HG02943 (cell line): Measurements from ENCODE around the gene GSTM3.
"Not testable (repeated sequence)": the region's sequence is repeated elsewhere in the genome, so short reads cannot be mapped to it uniquely, and the experiment has no call there.

Source experiments
- ATAC-seq: cut with Tn5 transposase; IDR thresholded peaks from one replicate; pipeline ENCODE4 v1.9.1; 2021; ENCODE audit warnings: mild to moderate bottlenecking, low read depth, moderate library complexity; ENCODE audit not compliant: unreplicated experiment

The GSTM3 gene

GRCh38 chr1:109732390-109732881, 8.4 kb downstream of the GSTM3 start:
- ATAC-seq, result no peak

GRCh38 chr1:109730666-109731065, 10.2 kb downstream of the GSTM3 start:
- ATAC-seq, result no peak

- no peak for ATAC-seq
These were observed 12.0 kb downstream of the GSTM3 start for GRCh38 chr1:109728870-109729269.

DNA sequence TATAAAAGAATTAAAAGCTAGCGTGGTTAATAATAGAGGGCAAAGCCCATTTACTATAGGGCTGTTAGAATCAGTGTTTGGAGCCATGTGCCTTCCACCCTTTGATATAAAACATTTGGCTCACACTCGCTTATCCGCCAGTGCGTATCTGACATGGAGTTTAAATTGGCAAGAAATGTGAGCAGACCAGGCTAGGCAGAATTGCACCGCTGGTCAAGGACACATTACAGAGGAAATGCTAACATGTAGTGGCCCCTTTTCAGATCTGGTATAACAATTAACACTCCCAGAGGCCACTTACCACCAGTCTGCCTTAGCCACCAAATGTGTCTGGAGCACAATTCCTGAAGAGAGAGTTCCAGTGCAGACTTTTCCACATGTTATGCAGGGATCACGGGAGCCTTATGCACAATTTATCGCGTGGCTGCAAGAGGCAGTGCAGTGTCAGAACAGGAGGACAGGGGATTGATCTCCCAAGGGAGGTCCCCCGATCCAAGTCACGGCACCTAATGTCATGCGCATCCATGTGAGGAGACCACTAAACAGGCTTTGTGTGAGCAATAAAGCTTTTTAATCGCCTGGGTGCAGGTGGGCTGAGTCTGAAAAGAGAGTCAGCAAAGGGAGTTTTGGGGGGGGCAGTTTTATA, 14.0 kb downstream of the GSTM3 start:
- ATAC-seq, result no peak

- ATAC-seq, result no peak
These were observed 14.8 kb downstream of the GSTM3 start for GRCh38 chr1:109726007-109726406.

- no peak for ATAC-seq
These were observed 15.3 kb downstream of the GSTM3 start for GRCh38 chr1:109725510-109725909.

- ATAC-seq, result no peak
These were observed 15.9 kb downstream of the GSTM3 start for GRCh38 chr1:109724933-109725332.

- no peak for ATAC-seq
These were observed 17.7 kb downstream of the GSTM3 start for GRCh38 chr1:109722908-109723691.

DNA sequence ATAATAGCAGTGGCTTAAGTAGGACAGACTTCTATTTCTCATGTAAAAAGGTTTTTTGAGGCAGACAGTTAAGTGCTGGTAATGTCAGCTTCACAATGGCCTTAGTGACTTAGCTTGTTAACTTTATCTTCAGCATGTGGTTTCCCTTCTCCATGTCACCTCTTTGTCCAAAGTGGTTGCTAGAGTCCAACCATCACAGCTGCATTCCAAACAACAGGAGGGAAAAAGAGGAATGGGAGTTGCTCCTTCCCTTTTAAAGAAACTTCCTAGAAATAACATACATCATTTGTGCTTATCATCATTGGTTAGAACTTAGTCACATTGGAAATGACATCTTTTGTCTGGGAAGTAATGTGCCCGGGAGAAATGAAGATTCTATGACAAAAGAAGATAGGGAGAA, 18.9 kb downstream of the GSTM3 start:
- ATAC-seq, result no peak

- no peak for ATAC-seq
These were observed 19.8 kb downstream of the GSTM3 start for GRCh38 chr1:109721042-109721441.

GRCh38 chr1:109719337-109719837, 21.5 kb downstream of the GSTM3 start:
- no peak for ATAC-seq

DNA sequence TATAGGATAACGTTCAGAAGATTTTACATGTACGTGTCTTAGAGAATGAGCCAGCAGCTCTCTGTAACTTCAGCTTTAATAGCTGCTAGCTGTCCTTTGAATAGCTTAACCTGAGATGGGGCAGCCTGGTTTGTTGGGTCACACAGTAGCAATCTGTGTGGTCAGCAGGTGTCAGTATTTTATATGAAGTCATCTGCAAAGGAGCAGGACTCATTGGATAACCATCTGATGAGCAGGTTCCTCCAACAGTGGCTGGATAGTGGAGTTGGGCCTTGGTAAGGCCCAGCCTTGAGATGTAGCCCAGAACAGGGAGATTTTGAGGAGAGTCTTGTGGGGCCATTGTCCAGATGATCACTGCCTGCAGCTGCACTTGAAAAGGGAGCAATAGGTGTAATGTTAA, 22.3 kb downstream of the GSTM3 start:
- no peak for ATAC-seq

GRCh38 chr1:109717729-109718128, 23.1 kb downstream of the GSTM3 start:
- no peak for ATAC-seq

DNA sequence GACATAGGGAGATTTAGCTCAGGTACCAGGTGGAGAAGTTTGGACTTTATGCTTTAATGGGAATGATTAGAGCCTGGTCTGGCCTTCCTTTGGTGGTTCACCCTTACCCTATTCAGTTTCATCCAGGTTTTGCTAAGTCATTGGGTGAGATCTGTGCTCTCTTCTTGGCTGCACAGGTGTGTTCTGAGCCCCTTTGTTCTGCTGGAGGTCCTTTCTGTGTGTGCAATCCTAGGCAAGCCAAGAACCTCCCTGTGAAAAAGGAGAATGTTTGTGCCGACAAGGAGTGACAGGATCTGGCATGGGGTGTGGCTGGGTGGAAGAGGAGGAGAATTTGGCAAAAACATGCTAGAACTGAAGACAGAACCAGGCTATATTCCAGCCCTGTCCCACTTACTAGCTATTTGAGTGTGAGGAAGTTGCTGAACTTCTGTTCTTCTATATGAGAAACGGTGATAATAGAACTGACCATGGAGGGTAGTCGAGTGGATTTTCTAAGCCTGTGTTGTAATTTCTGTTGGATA, 24.2 kb downstream of the GSTM3 start:
- no peak for ATAC-seq

- ATAC-seq, result no peak
These were observed 24.7 kb downstream of the GSTM3 start for GRCh38 chr1:109716121-109716520.

- ATAC-seq, result no peak
These were observed 26.0 kb downstream of the GSTM3 start for GRCh38 chr1:109714661-109715372.

DNA sequence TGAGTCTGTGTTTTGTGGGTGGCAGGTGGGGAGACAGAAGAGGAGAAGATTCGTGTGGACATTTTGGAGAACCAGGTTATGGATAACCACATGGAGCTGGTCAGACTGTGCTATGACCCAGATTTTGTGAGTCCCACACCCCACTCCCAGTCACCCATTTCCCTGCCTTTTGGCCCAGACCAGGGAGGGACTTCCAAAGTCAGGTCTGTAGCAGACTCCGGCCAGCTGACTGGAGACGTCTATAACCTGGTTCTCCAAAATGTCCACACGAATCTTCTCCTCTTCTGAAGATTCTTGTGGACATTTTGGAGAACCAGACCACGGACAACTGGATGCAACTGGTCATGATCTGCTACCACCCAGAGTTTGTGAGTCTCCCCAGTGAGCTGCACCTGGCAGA, 27.2 kb downstream of the GSTM3 start:
- ATAC-seq, result no peak

DNA sequence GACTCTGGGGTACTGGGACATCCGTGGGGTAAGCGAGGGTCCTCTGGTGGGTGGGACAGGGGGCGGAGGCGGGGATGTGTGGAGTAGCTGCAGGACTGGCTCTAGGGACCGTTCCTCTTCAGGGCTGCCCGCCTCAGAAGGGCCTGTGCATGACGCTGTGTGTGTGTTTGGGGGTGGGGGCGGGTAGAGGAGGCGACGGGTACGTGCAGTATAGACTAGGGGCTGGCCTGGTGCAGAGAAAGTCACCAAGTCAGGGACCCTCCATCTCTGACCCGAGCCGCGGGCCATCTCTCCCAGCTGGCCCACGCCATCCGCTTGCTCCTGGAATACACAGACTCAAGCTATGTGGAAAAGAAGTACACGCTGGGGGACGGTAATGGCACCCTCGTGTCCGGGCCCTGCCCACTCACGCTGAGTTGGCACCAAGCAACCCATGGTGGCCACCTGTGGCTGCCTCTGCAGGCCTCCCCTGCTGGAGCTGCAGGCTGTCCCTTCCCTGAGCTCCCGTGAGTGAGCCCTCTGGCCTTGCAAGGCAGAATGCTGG, 28.4 kb downstream of the GSTM3 start:
- ATAC-seq, result no peak

- not testable (repeated sequence) for ATAC-seq
These were observed 29.1 kb downstream of the GSTM3 start, which contains the start of gene GSTM5 for GRCh38 chr1:109711593-109712320. GSTM5 (plus strand) TSS chr1:109712251; CDS start chr1:109712313, 62 bp downstream.

GRCh38 chr1:109709822-109710221, 31.0 kb downstream of the GSTM3 start:
- ATAC-seq, result not testable (repeated sequence)
